Regular cardiac myocyte (primary cell): Measurements from ENCODE around the gene PTGES3L. TPM values are rescaled to one million over a fixed set of nuclear protein-coding genes. Genes with fewer than 3 reads are reported as not detected.

Source experiments
- total RNA-seq: library from RNA; depleted of rRNA; stranded (reverse); fragments of >200 nt; gene quantifications from 2 replicates; pipeline ENCODE4 v1.2.3, GENCODE V29; 2014

PTGES3L gene
- 0.28 and 0.58 TPM in 2 replicates for total RNA-seq

GRCh38 chr17:42979511-42980273 lies at the start of gene PTGES3L:
TSS of gene PTGES3L (minus strand) at chr17:42980080. CDS start at chr17:42980053, 27 bp downstream.

GRCh38 chr17:43024407-43025289 lies 44.8 kb upstream of the PTGES3L start, which contains the start of gene RND2:
TSS of gene RND2 (plus strand) at chr17:43025231. CDS start at chr17:43025348, 117 bp downstream.

GRCh38 chr17:43021741-43022512 lies 42.0 kb upstream of the PTGES3L start, which contains the start of gene VAT1:
TSS of gene VAT1 (minus strand) at chr17:43022385. CDS start at chr17:43022322, 63 bp downstream.

GRCh38 chr17:43006639-43007551 lies 27.0 kb upstream of the PTGES3L start, which contains the start of gene IFI35:
TSS of gene IFI35 (plus strand) at chr17:43006784. CDS start at chr17:43006948, 164 bp downstream.

GRCh38 chr17:42997984-42998938 lies 18.4 kb upstream of the PTGES3L start, which contains the start of gene RPL27:
TSS of gene RPL27 (plus strand) at chr17:42998419. CDS start at chr17:42998751, 332 bp downstream.

GRCh38 chr17:42980274-42980765 lies 440 bp upstream of the PTGES3L start, which contains the start of gene RUNDC1:
TSS of gene RUNDC1 (plus strand) at chr17:42980565. CDS start at chr17:42980577, 12 bp downstream.

GRCh38 chr17:42964161-42964932 lies 15.5 kb downstream of the PTGES3L start, which contains the start of gene AARSD1:
TSS of gene AARSD1 (minus strand) at chr17:42964454. CDS start at chr17:42964440, 14 bp downstream.

Other genes with a start within 250 kb of the PTGES3L start
- 7.7 and 20.0 TPM in 2 replicates for gene EZH1, start 235.0 kb downstream of the PTGES3L start, total RNA-seq
- gene RAMP2, start 218.9 kb downstream of the PTGES3L start, total RNA-seq, result under 0.01 and 0.58 TPM in 2 replicates
- gene VPS25, start 206.6 kb downstream of the PTGES3L start, total RNA-seq, result 65.7 and 92.6 TPM in 2 replicates
- gene WNK4, start 199.5 kb downstream of the PTGES3L start, total RNA-seq, result 3.5 and 4.5 TPM in 2 replicates
- 48.8 and 70.4 TPM in 2 replicates for gene COA3, start 181.4 kb downstream of the PTGES3L start, total RNA-seq
- gene CNTD1, start 181.2 kb downstream of the PTGES3L start, total RNA-seq, result under 0.01 and 0.19 TPM in 2 replicates
- 123 and 167 TPM in 2 replicates for gene BECN1, start 155.8 kb downstream of the PTGES3L start, total RNA-seq
- gene PSME3, start 146.7 kb downstream of the PTGES3L start, total RNA-seq, result 51.3 and 131 TPM in 2 replicates
- gene AOC2, start 135.5 kb downstream of the PTGES3L start, total RNA-seq, result 0.28 and 0.38 TPM in 2 replicates
- gene AOC3, start 128.9 kb downstream of the PTGES3L start, total RNA-seq, result under 0.01 and 2.0 TPM in 2 replicates
- gene G6PC1, start 79.3 kb downstream of the PTGES3L start, total RNA-seq, result not detected in 2 replicates
- 21.4 and 42.8 TPM in 2 replicates for gene AARSD1, start 15.6 kb downstream of the PTGES3L start, total RNA-seq
- 13.2 and 14.6 TPM in 2 replicates for gene RUNDC1, start 485 bp upstream of the PTGES3L start, total RNA-seq
- 1,034 and 1,254 TPM in 2 replicates for gene RPL27, start 18.3 kb upstream of the PTGES3L start, total RNA-seq
- gene IFI35, start 26.7 kb upstream of the PTGES3L start, total RNA-seq, result 16.7 and 20.6 TPM in 2 replicates
- 115 and 147 TPM in 2 replicates for gene VAT1, start 42.3 kb upstream of the PTGES3L start, total RNA-seq
- gene RND2, start 45.2 kb upstream of the PTGES3L start, total RNA-seq, result 0.19 and 0.28 TPM in 2 replicates
- gene BRCA1, start 145.3 kb upstream of the PTGES3L start, total RNA-seq, result 5.4 and 33.7 TPM in 2 replicates
- gene NBR1, start 191.1 kb upstream of the PTGES3L start, total RNA-seq, result 111 and 114 TPM in 2 replicates
- gene TMEM106A, start 231.8 kb upstream of the PTGES3L start, total RNA-seq, result 2.5 and 4.6 TPM in 2 replicates
- not detected in 2 replicates for gene CCDC200, start 248.5 kb upstream of the PTGES3L start, total RNA-seq